Osteocyte (in vitro differentiated cells): ENCODE measurements around the gene PRR33. TPM values are rescaled to one million over a fixed set of nuclear protein-coding genes. Genes with fewer than 3 reads are reported as not detected.

Source experiments
- DNase-seq: peaks from one replicate; pipeline ENCODE4 v3.0.0; 2021; ENCODE audit warnings: mixed read lengths; ENCODE audit not compliant: unreplicated experiment; ENCODE audit errors: extremely low spot score
- H3K27ac Mint-ChIP-seq: one replicate; pipeline ENCODE4 v1.8.0; 2021; ENCODE audit warnings: mild to moderate bottlenecking, mixed read lengths; ENCODE audit not compliant: unreplicated experiment
- H3K27me3 Mint-ChIP-seq: one replicate; pipeline ENCODE4 v1.8.0; 2021; ENCODE audit warnings: mixed read lengths; ENCODE audit not compliant: unreplicated experiment
- H3K36me3 Mint-ChIP-seq: one replicate; pipeline ENCODE4 v1.8.0; 2021; ENCODE audit warnings: mixed read lengths; ENCODE audit not compliant: unreplicated experiment
- H3K4me1 Mint-ChIP-seq: one replicate; pipeline ENCODE4 v1.8.0; 2021; ENCODE audit warnings: mixed read lengths; ENCODE audit not compliant: unreplicated experiment
- H3K4me3 Mint-ChIP-seq: one replicate; pipeline ENCODE4 v1.8.0; 2021; ENCODE audit warnings: mild to moderate bottlenecking, moderate library complexity, mixed read lengths; ENCODE audit not compliant: unreplicated experiment
- H3K9me3 Mint-ChIP-seq: one replicate; pipeline ENCODE4 v1.8.0; 2021; ENCODE audit warnings: mixed read lengths; ENCODE audit not compliant: unreplicated experiment
- CTCF ChIP-seq: fragments of 200-600 bp; sonication (generic); IDR thresholded peaks from 2 replicates; pipeline ENCODE4 v1.5.0; 2021; ENCODE audit warnings: antibody characterized with exemption, mild to moderate bottlenecking, moderate library complexity
- total RNA-seq: library from RNA; stranded (reverse); gene quantifications from 2 replicates; pipeline ENCODE4 v1.2.1, GENCODE V29; 2021

PRR33 gene
- total RNA-seq, 1 donor from 2014 or later = not detected

DNA sequence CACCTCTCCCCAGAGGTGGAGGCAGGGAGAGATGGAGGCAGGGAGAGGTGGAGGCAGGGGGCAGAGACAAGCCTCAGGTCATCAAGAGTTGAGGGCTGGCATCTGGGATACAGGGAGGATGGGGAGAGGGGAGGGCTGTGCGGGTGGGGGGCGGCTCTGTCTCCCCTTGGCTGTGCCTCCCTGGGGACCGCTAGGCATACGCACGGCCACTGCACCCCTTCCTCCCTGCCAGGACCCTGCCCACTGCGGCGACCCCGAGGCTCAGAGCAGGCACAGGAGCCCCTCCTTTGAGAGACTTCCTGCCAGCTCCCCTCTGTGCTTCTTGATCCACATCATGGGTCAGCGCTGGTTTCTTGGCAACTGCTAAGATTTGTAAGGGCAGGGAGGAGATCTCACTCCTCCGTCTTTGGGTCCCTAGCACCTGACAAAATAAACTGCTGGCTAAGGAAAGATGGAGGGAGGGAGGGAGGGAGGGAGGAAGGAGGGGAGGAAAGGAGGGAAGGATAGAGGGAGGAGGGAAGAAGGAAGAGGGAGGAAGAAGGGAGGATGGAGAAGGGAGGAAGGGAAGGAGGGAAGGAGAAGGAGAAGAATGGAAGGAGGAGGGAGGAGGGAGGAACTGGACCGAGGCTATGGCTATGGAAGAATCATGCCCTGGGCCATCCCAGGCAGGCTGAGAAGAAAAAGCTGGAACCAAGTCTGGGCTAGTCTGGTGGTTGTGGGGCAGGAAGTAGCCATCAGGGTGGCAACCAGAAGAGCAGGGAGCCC lies 18.5 kb downstream of the PRR33 start:
- TF ChIP-seq CTCF = no peak
- H3K36me3 Mint-ChIP-seq = no peaks in the 10 kb centered on the region
- H3K27ac Mint-ChIP-seq = peak overlapping the region; percentile 94
- peaks cover 76% of the 10 kb centered on the region for H3K4me1 Mint-ChIP-seq
- no peak for DNase-seq
- peak overlapping the region; percentile 45 for H3K4me3 Mint-ChIP-seq
- H3K27me3 Mint-ChIP-seq = no peaks in the 10 kb centered on the region
- no peaks in the 10 kb centered on the region for H3K9me3 Mint-ChIP-seq

DNA sequence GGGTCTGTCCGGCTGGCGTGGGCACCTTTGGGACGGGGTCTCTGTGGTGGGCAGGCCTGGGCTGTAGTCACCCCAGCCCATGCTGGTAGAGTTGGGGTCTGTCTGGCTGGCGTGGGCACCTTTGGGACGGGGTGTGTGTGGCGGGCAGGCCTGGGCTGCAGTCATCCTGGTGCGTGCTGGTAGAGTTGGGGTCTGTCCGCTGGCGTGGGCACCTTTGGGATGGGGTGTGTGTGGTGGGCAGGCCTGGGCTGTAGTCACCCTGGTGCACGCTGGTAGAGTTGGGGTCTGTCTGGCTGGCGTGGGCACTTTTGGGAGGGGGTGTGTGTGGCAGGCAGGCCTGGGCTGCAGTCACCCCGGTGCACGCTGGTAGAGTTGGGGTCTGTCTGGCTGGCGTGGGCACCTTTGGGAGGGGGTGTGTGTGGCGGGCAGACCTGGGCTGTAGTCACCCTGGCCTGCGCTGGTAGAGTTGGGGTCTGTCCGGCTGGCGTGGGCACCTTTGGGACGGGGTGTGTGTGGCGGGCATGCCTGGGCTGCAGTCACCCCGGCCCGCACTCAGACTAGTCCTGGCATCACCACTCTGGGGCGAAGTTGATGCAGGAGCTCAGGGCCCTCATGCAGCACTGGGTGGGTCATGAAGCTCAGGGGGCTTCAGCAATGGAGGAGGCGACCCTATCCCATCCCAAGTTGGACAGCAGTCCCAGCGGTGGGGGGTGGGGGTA lies 19.3 kb downstream of the PRR33 start:
- TF ChIP-seq CTCF = no peak
- Mint-ChIP-seq H3K4me3 (peak overlapping the region; percentile 38), H3K36me3 (no peaks in the 10 kb centered on the region), H3K27me3 (no peaks in the 10 kb centered on the region), H3K9me3 (no peaks in the 10 kb centered on the region), H3K4me1 (peaks cover 78% of the 10 kb centered on the region), H3K27ac (peak overlapping the region; percentile 94)
- no peak for DNase-seq

DNA sequence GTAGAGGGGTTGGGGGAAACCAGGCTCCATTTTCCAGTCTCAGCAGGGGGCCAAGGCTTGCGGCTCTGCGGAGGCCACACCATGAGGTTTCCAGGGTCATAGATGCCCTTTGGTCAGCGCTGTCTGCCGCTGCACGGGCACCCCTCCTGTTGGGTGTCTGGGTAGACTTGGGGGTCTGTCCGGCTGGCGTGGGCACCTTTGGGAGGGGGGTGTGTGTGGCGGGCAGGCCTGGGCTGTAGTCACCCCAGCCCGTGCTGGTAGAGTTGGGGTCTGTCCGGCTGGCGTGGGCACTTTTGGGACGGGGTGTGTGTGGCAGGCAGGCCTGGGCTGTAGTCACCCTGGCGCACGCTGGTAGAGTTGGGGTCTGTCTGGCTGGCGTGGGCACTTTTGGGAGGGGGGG lies 20.2 kb downstream of the PRR33 start:
- H3K4me3 Mint-ChIP-seq = peak overlapping the region; percentile 71
- DNase-seq = no peak
- no peak for TF ChIP-seq CTCF
- no peaks in the 10 kb centered on the region for H3K9me3 Mint-ChIP-seq
- no peaks in the 10 kb centered on the region for H3K36me3 Mint-ChIP-seq
- peaks cover 74% of the 10 kb centered on the region for H3K4me1 Mint-ChIP-seq
- no peaks in the 10 kb centered on the region for H3K27me3 Mint-ChIP-seq
- peak overlapping the region; percentile 94 for H3K27ac Mint-ChIP-seq

DNA sequence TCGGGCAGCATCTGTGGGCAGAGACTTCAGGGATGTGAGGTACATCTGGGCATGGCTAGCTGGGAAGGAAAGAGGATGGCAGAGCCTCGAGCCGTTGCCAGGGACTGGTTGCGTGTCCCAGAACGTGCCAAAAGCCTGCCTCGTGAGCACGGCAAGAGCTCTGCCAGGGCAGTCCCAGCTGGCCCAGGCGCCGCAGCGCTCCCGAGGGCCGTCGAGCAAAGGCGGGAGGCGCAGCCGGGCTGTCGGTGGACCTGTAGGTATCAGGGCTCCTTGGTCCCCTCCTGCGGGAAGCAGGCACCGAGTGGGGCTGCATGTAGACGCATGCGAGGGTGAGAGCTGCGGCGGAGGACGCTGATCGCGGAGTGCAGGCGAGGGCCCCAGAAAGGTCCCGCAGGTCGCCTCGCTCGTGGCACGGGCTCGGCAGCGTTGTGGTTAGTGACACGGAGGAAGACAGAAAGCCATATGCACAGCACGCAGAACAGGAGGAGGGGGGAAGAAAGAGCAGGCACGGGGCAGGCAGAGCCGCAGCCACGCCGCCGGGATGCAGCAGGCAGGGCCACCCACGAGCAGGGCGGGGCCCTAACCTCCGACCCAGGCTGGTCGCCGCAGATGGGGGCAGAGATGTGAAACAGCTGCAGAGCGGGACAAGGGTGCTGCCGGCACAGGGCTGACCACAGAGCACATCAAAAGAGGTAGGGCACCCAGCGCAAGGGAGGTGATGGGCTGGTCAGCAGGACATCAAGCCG lies 20.8 kb downstream of the PRR33 start:
- peaks cover 73% of the 10 kb centered on the region for H3K4me1 Mint-ChIP-seq
- no peaks in the 10 kb centered on the region for H3K27me3 Mint-ChIP-seq
- H3K36me3 Mint-ChIP-seq = no peaks in the 10 kb centered on the region
- H3K27ac Mint-ChIP-seq = peak overlapping the region; percentile 76
- TF ChIP-seq CTCF = no peak
- no peaks in the 10 kb centered on the region for H3K9me3 Mint-ChIP-seq
- no peak for DNase-seq
- peak overlapping the region; percentile 71 for H3K4me3 Mint-ChIP-seq

DNA sequence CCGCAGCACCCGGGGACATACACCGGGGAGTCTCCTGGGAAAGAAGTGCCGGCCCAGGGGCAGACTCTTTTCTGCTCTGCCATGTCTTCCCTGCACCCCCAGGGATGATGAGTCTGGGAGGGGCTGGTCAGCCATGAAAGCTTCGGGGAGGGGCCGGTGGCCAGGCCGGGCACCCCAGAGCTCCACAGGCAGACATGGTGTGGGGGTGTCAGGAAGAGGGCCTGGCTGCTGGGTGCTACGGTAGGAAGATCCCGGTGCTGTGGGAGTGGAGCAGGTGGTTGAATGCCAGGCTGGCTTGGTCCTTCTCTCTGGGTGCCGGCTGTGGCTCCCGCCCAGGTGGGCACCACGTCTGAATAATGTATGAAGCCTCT lies 21.4 kb downstream of the PRR33 start:
- Mint-ChIP-seq H3K27ac (peak overlapping the region; percentile 76), H3K9me3 (no peaks in the 10 kb centered on the region), H3K36me3 (no peaks in the 10 kb centered on the region), H3K4me3 (peak overlapping the region; percentile 71), H3K4me1 (peaks cover 75% of the 10 kb centered on the region), H3K27me3 (no peaks in the 10 kb centered on the region)
- TF ChIP-seq CTCF = no peak
- DNase-seq = no peak
